GM12892 (cell line): ENCODE results near the gene EML6.

Source experiments
- POLR2A ChIP-seq: IDR thresholded peaks from 2 replicates; pipeline ENCODE4 v1.6.1; 2011; ENCODE audit warnings: low read depth, low read length, control low read depth
- POLR2AphosphoS5 ChIP-seq: IDR thresholded peaks from 2 replicates; pipeline ENCODE4 v1.6.1; 2011; ENCODE audit warnings: low read depth, low read length, control low read depth

DNA sequence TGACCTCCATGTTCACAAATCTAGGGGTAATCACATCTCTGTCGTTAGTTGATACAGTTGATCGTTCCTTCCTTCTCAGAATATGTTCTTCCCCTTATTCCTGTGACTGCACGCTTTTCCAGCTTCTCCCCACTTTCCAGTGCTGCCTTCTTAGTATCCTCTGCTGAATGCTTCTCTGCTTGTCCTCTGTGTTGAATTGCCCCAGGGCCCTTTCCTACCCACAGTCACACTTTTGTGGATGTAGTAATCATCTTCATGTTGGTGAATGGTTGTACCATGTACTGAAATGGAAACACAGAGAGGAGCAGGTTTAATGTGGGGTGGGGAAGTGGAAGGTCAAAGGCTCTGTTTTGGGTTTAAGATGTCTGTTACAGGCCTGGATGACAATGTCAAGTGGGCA, 47.2 kb downstream of the EML6 start:
- TF ChIP-seq POLR2A (no peak), POLR2AphosphoS5 (no peak)
